GM21367 (cell line): ENCODE data around the gene SLMAP.
"Not testable (repeated sequence)": the region's sequence is repeated elsewhere in the genome, so short reads cannot be mapped to it uniquely, and the experiment has no call there.

Experiments used
- ATAC-seq: cut with Tn5 transposase; IDR thresholded peaks from one replicate; pipeline ENCODE4 v1.9.1; 2021; ENCODE audit not compliant: unreplicated experiment

The SLMAP gene

DNA sequence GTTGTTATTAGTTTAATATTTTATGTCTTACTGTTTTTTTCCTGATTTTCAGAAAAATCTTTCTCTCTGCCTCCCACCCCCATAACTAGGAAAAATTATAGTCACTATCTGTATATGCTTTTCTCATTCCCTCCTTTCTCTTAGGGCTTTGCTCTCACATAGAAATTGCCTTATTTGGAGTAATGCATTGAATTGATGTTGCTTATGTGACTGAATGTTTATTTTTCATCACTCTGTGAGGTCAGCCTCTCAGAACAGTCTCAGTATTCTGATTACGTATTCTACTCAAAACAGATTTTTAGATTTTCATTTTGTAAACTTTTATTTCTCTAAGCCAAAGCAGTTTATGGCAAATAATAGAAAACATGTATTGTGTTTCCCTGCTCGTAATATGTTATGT lies 121.0 kb downstream of the SLMAP start:
- no peak for ATAC-seq

DNA sequence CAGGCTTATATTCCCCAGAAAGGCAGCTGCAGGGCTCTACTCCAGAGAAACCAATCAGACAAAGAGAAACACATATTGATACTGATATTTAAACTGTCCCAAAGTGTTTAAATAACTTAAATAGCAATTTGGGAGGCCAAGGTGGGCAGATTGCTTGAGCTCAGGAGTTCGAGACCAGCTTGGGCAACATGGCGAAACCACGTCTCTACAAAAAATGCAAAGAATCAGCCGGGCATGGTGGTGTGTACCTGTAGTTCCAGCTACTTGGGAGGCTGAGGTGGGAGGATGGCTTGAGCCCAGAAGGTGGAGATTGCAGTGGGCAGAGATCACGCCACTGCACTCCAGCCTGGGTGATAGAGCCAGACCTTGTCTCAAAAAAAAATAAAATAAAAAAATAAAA lies 128.3 kb downstream of the SLMAP start:
- ATAC-seq: not testable (repeated sequence)

DNA sequence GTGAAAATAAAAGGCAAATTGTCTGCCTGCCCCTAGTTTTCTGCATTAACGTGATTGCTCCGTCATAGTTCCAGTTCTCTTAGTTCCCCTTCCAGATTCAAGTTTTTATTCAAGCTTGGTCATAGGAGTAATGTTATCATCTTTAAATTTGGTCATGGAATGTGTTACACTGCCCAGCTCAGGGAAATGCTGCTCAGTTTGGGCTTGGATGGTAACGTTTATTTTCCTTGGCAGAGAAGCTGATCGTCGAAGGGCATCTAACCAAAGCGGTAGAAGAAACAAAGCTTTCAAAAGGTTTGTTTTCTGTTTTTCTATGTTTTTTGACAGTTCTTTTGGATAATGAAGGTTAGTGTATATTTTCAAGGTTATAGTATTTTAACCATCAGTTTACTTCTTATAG lies 133.7 kb downstream of the SLMAP start:
- ATAC-seq: no peak

DNA sequence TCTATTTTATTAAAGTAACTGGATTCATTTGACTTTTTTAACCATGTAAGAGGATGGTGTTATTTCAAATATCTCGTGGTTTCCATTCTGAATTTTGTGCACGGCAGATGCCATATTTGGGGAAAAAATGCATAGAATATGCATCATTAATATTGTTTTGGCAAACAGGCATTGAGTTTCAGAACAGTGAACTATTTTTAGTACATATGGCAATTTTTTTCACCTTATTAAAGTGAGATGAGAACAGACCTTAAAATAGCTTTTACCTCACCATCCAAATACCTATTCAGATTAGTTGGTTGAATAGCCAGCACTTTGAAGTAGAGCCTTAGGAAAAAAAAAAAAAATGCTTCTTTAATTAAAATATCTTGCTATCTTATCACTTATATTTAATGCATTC lies 134.8 kb downstream of the SLMAP start:
- ATAC-seq: no peak

DNA sequence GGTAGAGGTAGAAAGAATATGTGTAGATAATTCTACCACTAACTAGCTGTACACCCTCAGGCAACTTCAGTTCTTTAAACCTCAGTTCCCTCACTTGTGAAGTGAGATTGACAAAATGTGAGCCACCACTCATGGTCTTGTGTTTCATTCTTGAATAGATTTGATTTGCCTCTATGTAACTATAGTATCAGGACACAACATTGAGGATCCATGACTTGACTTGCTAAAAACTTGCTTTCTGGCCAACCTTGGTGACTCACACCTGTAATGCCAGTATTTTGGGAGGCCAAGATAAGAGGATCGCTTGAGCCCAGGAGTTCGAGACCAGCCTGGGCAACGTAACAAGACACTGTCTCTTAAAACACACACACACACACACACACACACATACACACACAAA lies 136.3 kb downstream of the SLMAP start:
- ATAC-seq: no peak

DNA sequence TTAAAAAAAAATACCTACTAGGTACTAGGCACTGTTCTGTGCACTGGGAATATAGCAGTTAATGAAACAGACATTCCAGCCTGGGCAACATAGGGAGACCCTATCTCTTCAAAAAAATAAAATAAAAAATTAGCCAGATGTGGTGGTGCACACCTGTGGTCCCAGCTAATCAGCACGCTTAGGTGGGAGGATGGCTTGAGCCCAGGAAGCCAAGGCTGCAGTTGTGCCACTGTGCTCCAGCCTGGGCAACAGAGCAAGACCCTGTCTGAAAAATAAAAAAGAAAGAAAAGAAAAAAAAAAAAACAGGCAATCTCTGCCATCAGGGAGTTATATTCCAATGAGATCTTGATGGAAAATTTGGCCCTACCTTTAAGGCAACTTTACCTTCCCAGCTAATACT lies 137.0 kb downstream of the SLMAP start:
- no peak for ATAC-seq

DNA sequence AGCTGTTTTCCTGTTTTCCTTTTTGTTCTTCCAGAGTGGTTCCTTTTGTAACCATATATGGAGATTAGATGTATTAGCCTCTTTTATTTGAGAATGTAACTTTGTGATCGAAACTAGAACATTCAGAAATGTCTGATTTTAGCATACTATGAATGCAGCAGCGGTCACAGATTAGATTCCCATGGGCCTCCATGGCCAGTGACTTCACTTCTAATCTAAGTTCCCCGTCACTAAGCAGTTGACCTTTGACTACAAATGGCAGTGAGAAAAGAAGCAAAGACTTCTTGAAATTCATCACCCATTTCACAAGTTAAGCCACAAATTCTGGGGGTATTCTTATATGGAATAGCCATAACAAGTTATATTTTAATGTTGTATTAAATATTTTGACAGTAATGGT lies 137.6 kb downstream of the SLMAP start:
- no peak for ATAC-seq

DNA sequence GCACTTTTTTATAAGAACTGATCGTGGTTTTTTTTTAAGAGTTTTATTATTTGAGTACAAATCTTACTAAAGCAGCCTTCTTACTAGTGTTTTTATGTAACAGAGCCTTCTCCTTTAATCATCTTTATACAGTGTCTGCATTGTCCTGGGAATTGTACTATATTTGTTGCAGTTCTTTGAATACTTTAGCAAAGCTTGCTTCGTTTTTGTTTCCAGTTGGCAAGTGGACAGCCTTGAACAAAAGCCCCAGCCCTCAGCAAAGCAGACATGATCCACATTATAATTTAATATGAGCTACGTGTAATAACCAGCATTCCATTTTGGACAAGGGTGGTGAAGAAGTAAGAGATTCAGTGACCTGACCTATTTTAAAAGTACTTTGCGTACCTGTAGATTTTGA lies 139.9 kb downstream of the SLMAP start:
- ATAC-seq: no peak

DNA sequence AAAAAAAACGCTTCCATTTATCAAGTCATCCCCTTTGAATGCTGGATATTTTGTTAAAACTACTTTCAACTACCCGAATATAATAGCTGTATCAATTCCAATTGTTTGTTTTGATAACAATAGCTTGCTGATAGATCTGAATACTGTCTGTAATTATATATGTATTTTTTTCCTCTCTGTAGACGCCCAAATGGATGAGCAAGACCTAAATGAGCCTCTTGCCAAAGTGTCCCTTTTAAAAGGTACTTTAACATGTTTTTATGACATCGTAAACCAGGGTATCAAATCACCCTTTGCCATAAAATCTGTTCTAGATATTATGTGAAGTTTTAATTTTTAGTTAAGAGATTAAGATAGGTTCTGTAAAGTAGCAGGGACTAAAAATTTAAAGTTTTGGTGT lies 140.6 kb downstream of the SLMAP start:
- ATAC-seq: no peak

DNA sequence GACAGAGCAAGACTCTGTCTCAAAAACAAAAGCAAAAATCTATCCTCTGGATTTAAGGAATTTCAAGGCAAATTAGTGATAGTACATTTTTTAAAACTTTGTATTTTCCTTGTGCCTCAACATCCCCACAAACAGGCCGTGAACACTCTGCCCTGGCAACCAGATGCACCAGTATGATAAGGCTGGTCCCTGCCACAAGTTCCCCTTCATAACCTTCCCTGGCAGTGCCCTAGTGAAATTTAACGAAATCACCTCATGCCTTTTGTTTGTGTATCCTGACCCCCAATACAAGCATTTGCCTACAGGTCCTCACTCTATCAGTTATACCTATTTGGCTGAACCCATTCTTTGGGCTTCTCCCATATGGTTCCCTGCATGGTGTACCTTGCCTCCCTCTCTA lies 144.7 kb downstream of the SLMAP start:
- no peak for ATAC-seq

DNA sequence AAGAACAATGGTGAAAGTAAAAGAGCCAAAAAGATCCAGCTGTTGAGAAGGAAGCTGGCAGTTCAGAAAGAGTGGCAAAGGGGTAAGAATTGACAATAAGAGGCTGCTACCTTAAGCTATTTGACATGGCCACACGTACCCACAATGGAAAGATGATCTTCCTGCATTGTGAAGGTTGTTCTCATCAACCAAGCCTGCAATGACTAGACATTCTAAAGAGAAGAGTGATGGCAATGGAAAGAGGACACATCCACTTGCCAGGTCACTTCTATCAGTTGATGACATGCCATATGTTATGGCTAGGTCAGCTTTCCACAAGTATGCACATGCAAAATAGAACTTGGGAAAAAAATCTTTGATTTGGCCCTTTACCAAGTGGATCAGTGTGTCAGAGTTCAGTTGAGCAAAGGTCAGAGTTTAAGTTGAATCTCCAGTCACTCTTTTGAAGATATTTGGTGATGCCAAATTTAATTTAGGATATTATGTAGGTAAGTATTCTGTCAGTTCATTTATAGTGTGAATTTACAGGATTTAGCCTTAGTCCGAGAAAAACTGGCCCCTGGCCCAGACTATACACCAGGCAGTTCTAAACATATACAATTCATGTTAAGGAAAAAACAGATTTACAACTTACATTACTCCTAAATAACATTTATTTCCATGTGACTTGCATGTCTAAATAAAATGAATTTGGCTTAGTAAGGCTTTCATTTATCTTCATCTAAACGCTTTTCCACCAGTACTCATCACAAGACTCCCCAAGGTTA lies 147.2 kb downstream of the SLMAP start:
- no peak for ATAC-seq

DNA sequence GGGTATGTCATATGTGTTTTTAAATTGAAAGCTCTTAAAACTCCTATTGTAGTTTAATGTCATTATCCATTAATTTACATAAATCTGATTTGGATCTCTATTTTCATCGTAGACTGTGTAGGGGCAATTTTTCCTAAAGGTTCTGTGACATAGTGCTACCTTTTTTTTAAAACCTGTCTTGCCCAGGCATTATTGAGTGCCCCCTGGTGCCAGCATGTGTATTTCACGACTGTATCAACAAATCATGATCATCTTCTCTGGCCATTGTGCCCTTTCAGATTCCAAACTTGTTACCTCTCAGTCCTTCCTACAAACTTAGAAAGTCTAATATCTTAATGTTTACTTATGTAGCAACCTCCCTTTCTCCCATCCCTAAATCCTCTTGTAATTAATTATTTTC lies 154.9 kb downstream of the SLMAP start:
- no peak for ATAC-seq

DNA sequence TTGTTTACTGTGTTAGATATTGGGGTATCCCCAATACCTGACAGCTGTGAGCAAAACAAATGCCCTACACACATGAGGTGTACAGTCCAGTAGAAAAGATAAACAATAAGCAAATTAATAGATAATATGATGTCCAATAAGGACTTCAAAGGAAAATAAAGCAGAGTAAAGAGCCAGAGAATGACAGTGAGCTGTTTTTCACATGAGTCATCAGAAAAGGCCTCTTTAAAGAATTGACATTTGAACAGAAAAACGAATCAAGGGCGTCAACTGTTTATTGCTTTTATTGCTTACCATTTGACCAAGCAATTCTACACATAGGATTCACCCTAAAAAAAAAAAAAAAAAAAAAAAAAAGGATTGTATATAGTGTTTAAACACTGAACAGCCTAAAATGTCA lies 155.5 kb downstream of the SLMAP start:
- no peak for ATAC-seq

DNA sequence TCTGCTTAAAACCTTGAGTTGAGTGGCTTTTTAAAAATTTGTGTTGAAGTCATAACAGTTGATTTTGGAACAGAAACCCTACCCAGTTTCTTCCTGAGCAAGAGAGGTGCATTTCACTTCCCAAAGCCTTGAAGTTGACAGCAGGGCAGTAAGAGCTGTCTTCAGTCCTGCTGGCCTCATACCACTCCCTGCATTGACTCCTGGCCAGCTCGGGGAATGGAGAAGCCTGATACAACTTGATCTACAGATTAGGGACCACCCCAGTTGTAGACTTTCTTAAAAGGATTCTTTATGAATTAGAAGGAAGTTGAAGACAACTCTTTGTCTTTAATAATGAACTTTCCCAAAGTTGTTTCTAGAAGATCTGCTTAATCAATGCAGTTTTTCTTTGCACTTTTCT lies 161.5 kb downstream of the SLMAP start:
- no peak for ATAC-seq

DNA sequence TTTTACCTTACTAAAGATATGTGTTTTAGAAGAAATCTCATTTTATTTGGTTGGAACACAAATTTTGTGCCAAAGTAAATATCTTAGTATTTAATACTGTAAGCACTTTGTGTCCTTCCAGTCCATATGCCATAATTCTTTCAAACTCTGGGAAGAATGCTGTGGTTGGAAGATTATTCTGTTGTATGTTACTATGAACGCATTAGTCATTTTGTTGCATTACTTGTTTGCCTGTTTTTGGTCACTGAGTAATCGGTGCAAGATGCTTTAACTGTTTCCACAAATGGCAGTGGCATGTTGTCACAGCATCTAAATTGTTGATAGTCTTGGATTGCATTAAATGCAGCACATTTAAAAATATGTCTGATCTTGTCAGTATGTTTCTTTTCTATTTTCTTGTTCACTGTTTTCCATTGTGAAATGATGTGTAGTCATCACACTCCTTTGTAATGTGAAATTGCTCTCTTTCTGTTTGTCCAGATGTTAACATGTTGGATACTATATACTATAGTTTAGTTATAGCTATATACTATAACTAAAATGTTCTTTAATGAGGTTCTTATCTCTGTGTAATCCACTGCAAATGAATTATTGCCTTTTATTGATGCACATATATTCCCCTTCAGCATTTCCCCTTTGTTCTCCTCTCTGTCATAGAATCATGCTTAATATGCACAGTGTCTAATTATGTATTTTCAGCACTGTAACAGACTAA lies 162.2 kb downstream of the SLMAP start:
- no peak for ATAC-seq

DNA sequence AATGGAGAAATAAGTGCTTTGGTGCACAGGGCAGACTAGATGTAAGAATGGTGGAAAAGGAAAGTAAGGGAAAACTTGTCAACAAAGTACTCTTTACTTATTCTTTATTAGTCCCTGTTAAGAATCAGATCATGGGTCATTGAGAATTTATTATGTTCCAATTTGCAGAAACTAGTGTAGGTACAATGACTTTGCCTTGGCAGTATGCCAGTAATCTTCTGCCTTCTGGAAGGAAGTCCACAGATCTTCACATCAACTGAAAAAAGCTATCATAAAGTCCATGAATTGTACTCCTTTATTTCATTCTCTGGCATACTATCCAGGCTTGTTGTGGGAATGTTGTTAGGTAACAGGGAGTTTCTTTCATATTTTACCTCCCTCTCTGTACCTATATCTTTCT lies 163.9 kb downstream of the SLMAP start:
- ATAC-seq: no peak

DNA sequence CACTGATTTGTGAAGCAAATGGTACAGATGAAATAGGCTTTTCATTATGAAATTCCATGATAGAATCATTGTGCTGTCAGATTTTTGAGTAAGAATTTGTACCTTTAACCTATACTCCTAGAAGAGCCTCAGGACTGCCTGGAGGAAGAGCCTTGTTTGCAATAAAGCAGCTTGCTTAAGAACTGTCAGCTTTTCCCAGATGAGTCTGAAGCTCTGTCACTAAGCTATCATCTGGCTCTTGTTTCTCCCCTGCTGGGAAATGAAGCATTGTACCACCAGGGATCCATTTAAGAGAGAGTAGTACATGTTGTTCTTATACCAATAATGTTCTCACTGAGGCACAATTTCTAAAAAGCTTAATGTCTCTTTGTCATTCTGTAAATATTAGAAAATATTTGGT lies 167.0 kb downstream of the SLMAP start:
- ATAC-seq: no peak

DNA sequence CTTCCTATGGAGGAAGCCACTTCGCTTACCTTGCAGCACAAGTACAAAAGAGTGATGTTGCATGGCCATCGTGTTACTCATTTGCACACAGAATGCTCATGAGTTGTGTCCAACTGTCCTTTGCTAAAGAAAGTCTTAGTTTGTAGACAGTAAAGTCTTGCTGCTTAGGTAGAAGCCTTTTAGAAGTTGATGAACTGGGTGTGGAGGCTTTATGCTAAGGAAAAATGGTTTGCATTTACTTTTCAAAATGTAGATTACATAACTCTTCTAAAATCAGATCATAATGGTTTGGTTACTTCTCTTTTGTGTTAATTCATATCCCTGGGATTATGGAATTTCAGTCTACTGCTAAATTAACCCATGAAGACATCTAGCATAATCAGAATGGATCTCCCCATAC lies 167.6 kb downstream of the SLMAP start:
- no peak for ATAC-seq

DNA sequence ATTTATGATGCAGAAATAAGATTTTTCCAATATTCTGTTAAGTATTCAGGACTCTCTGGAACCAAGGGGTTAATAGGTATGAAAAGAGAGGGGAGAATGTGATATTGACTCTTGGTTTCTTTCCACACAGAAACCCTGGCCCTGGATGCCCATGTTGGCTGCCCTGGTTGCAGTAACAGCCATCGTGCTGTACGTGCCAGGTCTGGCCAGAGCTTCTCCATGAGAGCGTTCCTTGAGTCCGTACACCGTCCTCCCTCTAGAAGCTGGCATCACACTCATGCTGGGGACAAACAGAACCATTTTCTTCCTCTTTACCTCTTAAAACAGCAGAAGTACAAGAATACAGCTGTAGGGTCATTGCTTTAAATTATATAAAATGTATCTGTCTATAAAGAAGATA lies 171.1 kb downstream of the SLMAP start:
- no peak for ATAC-seq

DNA sequence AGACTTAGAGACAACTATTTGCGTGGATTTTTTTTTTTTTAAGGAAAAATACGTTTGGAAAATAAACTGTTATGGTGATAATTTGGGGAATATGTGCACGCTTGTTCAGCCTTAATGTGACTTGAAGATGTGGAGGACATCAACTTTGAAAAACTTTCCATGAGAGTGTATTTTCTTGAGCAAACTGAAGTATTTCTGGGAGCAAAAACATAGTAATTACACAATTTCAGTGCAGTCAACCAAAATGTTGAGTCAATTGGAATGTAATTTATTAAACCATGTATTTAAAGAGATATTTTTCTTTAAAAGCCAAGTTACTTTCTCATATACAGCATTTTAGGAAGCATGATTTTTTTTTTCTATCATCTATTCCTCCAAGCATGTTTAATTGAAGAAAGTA lies 171.8 kb downstream of the SLMAP start:
- ATAC-seq: no peak

DNA sequence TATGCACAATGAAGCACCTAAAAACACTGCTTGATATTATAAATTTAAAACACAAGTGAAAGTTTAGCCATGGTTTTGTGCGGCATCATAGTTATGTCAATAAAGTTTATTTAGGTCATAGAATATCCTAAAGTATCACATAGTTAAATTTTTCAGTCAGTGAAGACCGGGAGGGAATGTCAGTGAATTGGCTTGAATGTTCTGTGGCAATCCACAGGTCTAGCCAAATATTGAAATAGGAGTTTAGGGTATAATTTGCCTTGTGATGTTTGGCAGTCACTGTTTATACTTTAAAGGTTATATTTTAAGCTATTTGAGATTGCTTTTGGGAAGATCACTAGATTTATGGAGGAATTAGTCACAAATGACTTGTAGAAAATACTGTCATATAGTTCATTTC lies 172.4 kb downstream of the SLMAP start:
- ATAC-seq: no peak

DNA sequence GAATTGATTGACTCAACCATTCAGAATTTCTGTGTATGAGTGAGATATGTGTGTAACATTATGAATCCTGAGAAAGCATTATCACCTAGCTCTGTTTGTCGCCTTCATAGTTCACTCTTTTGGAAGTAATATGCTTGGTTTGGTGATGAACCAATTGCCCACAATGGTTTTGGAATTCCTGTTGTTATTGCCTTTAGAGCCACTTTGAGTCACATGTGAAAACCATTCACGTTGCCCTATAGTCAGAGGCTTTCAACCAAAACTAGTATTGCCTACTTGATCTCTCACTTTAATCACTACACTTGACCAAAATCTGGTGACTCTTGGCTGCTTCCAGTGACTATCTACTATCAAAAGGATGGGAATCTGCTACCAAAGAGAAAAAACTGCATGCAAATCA lies 173.9 kb downstream of the SLMAP start:
- ATAC-seq: no peak

DNA sequence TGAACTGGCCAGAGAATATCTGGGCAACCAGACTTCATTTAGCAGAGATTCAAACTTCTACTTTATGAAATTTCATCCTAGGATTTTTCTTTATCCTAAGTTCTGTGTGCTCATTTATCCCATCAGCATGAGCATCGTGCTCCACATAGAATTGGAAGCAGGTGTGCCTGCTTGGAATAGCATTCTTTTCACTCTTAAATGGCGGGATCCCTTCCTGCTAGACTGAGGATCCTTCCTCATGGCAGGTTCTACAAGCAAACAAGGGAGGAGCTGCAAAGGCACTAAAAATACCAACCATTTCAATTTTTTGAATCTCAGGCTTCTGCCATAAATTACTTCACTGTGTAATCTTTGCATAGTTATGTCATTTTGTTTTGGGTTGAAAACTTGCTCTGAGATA lies 177.5 kb downstream of the SLMAP start:
- no peak for ATAC-seq
